ENCODE measurements around the gene TRIM44. TPM values are rescaled to one million over a fixed set of nuclear protein-coding genes. Genes with fewer than 3 reads are reported as not detected.

TRIM44 gene
- total RNA-seq, 1 experiment from 2014 or later: 33.4 TPM

- peak overlapping the region; percentile 88 for H3K4me2 ChIP-seq (ENCODE audit: low read length)
- RAD21 ChIA-PET (ENCODE audit: low non-redundant PET in 1 of 2, low total read pairs in 2 of 2, uncharacterized antibody in 2 of 2, unreplicated experiment in 2 of 2): no interaction called here
- H3K27ac ChIP-seq (ENCODE audit: low read depth, low read length): no peak overlapping the region
- H2AFZ ChIP-seq (ENCODE audit: low read depth, low read length, poor library complexity, severe bottlenecking): no peak overlapping the region
- H3K9ac ChIP-seq (ENCODE audit: low read length): no peak overlapping the region
- intact Hi-C loops (cut with micrococcal nuclease): loop anchor here (2.0 to 10.0 kb wide), 5 partner anchors 130 to 868 kb away; partner anchors contain the start of gene LDLRAD3
- no peaks in the 10 kb centered on the region for H3K36me3 ChIP-seq (ENCODE audit: control insufficient read depth in 1 of 2, insufficient read depth in 2 of 2, low read length in 2 of 2)
- H3K9me2 ChIP-seq (ENCODE audit: insufficient read depth): no peaks in the 10 kb centered on the region
- DNase-seq (ENCODE audit: low read depth, low spot score): no peak
- H3K27me3 ChIP-seq (ENCODE audit: insufficient read depth, low read length): 0 out of 2 replicates have a peak, but pooled peaks cover 4% of the 10 kb centered on the region
- no peak for ATAC-seq
- H4K20me1 ChIP-seq (ENCODE audit: insufficient read depth): no peaks in the 10 kb centered on the region
- H3K4me3 ChIP-seq (replicated peaks in 1 of 2; ENCODE audit: low read depth in 1 of 2, low read length in 2 of 2): peak overlapping the region in 1 of 2 experiments; percentile 60; a peak in 1 of 4 replicates
- TF ChIP-seq REST (IDR thresholded peaks at IDR 0.05; ENCODE audit: low read depth) (no peak), POLR2A (IDR thresholded peaks at IDR 0.05; ENCODE audit: borderline replicate concordance, extremely low read depth, insufficient read depth, insufficient read length) (no peak)
- peaks cover 10% of the 10 kb centered on the region; the same call in 1 of the 2 replicates for H3K79me2 ChIP-seq (ENCODE audit: insufficient read depth, low read length)
- POLR2A ChIA-PET: interaction anchor here (1.0 kb wide), 1 partner anchor 205 kb away, joined by 3 read pairs; no protein-coding TSS in a partner anchor
- CTCF ChIA-PET: interaction anchor here (0.7 to 3.3 kb wide), 3 partner anchors 205 to 642 kb away, joined by 3 to 22 read pairs (median 5); no protein-coding TSS in a partner anchor
- BruUV-seq (replicated peaks): TSS peak; percentile 62
- no peaks in the 10 kb centered on the region for H3K9me3 ChIP-seq (ENCODE audit: control insufficient read depth in 1 of 2, insufficient read depth in 1 of 2, low read depth in 1 of 2, low read length in 2 of 2)
- peaks cover 11 to 56% of the 10 kb centered on the region in 2 experiments; a peak in 3 of 4 replicates for H3K4me1 ChIP-seq (ENCODE audit: control insufficient read depth in 1 of 2, insufficient read depth in 2 of 2, low read length in 2 of 2)
Observed at GRCh38 chr11:35617316-35617686, 45.3 kb upstream of the TRIM44 start.

All from HCT116 (cell line).